ENCODE data around the gene LACTB.

GRCh38 chr15:63096178-63096577, 25.5 kb upstream of the LACTB start:
- no peak for TF ChIP-seq EZH2 (IDR thresholded peaks at IDR 0.05; ENCODE audit: insufficient read depth, poor library complexity, severe bottlenecking)
- no peak for TF ChIP-seq EZH2phosphoT487 (IDR thresholded peaks at IDR 0.05; ENCODE audit: insufficient read depth, low read depth)

Measured in GM23248 (cell line).